Left renal pelvis (tissue), 4 donors: Measurements from ENCODE around the gene CTU2. TPM values are rescaled to one million over a fixed set of nuclear protein-coding genes. Genes with fewer than 3 reads are reported as not detected.

ENCODE experiments used
- DNase-seq, 4 donors: peaks; one replicate each; pipeline ENCODE4 v3.0.0-alpha.2; 2013; ENCODE audit warnings: low read depth in 4 of 4, low spot score in 3 of 4
- polyA plus RNA-seq, 4 donors: library from polyadenylated mRNA; unstranded; fragments of 120-200 nt; gene quantifications; one replicate each; pipeline ENCODE4 v1.2.1, GENCODE V29; 2013; ENCODE audit not compliant: insufficient read length in 4 of 4

Gene CTU2
- polyA plus RNA-seq, 4 donors, result 10.5 to 17.0 (median 11.6) TPM

- DNase-seq, result no peak
Observed at GRCh38 chr16:88681084-88681680, 25.1 kb upstream of the CTU2 start.

- DNase-seq, result no peak
Observed at GRCh38 chr16:88681709-88682451, 24.4 kb upstream of the CTU2 start.

GRCh38 chr16:88684569-88685155 is 21.6 kb upstream of the CTU2 start:
- no peak for DNase-seq

GRCh38 chr16:88685156-88686061 is 20.9 kb upstream of the CTU2 start:
- no peak for DNase-seq

GRCh38 chr16:88686062-88686438 is 20.3 kb upstream of the CTU2 start:
- DNase-seq, result no peak

- peak in 1 of 4 donors; percentile 60 for DNase-seq
Observed at GRCh38 chr16:88686439-88687253, 19.7 kb upstream of the CTU2 start, which contains the start of gene SNAI3. SNAI3 (minus strand) TSS chr16:88686507; CDS start chr16:88686406, 101 bp downstream.

GRCh38 chr16:88687254-88687576 is 19.1 kb upstream of the CTU2 start:
- no peak for DNase-seq

- DNase-seq, result no peak
Observed at GRCh38 chr16:88687676-88688012, 18.7 kb upstream of the CTU2 start.

GRCh38 chr16:88688013-88688778 is 18.1 kb upstream of the CTU2 start:
- DNase-seq, result no peak

GRCh38 chr16:88690341-88691128 is 15.8 kb upstream of the CTU2 start:
- DNase-seq, result no peak

GRCh38 chr16:88691129-88691813 is 15.0 kb upstream of the CTU2 start:
- DNase-seq, result no peak

- DNase-seq, result no peak
Observed at GRCh38 chr16:88691924-88692560, 14.3 kb upstream of the CTU2 start.

GRCh38 chr16:88692861-88693260 is 13.4 kb upstream of the CTU2 start:
- no peak for DNase-seq

GRCh38 chr16:88693420-88694177 is 12.7 kb upstream of the CTU2 start:
- DNase-seq, result no peak

GRCh38 chr16:88694221-88695087 is 11.8 kb upstream of the CTU2 start:
- no peak for DNase-seq

- DNase-seq, result no peak
Observed at GRCh38 chr16:88695218-88695617, 11.1 kb upstream of the CTU2 start.
